GM21367 (cell line): ENCODE measurements around the gene SPINK4.

ENCODE experiments used
- ATAC-seq: cut with Tn5 transposase; IDR thresholded peaks from one replicate; pipeline ENCODE4 v1.9.1; 2021; ENCODE audit not compliant: unreplicated experiment

Gene SPINK4

DNA sequence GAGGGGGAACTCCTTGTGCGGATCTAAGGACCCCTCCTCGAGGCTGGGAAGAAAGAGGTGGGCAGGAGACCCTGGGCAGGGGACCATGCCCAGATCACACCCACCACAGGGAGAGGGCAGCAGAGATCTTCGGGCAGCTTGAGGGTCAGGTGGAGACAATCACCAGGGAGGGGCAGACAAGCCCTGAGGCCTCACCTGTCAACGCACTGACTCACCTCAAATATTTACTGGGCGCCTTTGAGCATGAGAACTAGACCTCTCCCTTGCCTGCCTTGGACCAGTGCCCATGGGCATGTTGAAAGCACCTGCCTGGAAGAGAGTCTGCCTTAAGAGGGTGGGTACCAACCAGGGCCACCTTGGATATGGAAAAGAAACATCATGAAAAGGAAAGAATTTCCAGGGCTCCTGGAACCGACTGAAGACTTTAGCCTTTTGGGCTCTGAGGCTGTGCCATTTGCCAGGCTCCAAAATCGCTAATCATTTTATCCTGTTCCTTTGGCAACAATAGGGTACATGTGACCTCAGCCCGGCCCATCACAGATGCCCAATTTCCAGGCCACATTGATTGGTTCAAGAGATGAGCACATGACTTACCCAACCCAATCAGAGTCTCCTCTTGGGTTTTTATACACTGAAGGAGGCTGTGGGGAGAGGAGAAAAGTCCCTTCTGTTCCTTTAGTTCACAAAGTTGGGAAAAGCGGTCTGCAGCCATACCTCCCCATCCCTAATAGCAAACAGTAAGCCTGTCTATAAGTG lies 10.4 kb upstream of the SPINK4 start:
- no peak for ATAC-seq

DNA sequence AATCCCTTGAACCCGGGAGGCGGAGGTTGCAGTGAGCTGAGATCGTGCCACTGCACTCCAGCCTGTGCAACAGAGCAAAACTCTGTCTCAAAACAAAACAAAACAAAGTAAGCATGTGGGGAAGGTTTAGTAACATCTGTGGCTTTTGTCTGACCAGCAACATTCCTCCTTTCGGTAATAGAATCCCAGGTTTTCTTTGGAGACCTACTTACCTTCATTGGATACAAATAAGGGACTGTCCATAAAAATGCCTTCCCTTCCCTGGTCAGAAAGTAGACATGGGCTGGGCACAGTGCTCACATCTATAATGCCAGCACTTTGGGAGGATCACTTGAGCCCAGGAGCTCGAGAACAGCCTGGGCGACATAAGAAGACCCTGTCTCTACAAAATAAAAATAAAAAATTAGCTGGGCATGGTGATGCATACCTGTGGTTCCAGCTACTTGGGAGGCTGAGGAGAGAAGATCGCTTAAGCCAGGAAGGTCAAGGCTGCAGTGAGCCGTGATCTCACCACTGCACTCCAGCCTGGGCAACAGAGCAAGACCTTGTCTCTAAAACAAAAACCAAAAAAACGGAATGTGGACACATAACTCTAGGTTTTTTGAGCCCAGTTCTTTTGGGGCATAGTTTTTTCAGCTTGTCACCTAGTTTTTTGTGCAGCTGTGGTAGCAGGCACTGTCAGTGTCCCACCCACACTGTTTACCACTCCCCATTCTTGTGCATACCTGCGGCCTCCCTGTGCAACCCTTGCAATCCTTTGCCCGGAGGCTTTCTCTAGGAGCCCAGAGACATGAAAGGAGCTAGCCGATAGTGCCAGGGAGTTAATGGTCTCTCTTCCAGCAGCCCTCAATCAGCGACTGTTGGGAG lies 9.0 kb upstream of the SPINK4 start:
- no peak for ATAC-seq

DNA sequence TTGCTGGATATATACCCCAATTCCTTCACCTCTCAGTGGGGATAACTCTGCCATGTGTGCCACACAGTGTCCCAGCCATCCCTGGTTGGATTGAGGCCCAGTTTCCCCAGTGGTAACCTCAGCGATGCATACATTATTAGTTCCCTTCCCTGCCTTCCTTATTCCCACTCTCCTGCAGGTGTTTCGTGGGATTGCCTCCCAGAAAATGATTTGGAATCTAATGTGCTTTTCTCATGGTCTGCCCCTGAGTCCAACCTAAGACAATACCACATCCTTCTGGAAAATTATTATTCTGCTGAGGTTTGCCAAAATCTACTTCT lies 8.4 kb upstream of the SPINK4 start:
- no peak for ATAC-seq

DNA sequence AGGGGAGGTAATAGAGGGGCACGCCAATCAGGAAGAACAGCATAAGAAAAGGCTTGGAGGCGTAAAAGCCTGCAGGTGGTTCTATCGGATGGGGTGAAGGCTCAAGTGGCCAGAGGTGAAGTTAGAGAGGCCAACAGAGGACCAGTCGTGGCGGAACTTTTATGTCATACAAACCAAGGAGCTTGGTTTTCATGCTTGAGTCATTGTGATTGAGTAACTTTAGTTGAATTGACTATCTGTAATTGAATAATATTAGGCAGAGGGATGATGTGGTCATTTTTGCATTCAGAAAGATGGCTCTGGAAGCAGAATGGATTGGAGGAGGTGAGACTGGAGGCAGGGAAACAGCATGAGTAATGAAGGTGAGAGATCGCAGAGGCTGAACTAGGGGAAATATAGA lies 7.2 kb upstream of the SPINK4 start:
- ATAC-seq = no peak

DNA sequence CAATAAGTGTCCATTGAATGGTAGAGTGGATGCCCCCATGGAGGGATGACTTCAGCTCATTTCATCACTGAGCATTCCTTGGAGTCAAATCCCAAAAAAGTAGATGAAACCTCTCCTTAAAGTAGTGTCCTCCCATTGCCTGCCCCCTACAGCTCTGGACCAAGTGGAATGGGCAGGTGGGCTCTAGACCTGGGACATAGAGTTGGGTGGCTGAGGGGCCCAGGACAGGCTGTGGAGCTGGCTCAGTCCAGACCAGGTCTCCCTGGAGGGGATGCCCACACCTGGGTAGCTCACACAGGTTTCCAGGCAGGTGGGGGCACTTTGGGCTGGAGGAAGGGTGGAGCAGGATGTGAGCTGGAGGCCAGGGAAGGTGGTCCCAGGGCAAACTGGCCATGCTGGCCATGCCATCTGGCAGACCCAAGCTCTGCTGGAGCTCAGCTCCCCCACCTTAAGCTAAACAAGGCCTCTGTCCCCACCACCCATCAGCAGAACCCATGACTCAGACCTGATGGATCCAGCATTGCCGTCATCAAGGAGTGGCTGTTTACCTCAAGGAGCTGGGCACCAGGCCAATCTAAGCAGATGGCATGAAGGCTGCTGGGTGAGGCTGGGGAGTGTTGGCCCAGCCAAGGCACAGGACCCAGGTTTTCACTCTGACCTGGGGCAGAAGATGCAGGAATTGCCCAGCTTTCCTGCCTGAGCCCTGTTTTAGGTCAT lies 6.2 kb upstream of the SPINK4 start:
- ATAC-seq = no peak

DNA sequence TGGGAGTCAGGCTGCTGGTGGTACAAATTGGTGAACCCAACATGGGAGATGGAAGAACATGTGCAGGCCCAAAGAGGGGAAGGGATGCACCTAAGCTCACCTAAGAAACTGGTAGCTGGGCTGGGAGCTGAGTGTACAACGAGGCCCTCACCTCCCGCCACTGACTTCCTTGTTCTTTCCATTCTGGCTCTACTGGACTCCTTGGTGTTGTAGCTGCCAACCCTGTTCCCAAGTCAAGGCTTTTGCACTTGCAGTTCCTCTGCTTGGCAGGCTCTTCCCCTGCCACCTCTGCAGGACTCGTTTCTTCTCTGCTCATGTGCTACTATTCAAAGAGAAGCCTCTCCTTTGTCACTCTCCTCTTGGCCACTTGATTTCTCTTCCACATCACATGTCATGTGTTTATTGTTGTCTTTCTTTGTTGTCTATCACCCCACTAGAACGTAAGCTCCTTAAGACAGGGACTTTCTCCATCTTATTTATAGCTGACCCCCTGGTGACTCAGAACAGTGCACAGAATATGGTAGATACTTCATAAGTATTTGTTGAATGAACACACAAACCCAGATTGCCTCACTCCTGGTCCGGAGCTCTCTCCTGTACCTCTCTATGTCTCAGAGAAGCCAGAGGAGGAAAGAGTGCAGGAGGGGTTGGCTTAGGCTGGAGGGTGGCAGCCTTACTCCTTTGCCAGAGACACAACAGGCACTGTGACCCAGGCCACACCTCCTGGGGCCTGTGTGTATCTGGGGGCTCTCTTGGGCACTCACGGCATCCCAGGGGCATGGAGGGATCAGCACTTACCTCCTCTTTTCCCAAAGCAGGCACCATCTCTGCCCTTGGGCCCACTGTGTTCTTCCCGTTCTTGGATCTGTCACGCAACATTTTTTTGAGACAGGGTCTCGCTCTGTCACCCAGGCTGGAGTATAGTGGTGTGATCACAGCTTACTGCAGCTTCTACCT lies 5.2 kb upstream of the SPINK4 start:
- no peak for ATAC-seq

DNA sequence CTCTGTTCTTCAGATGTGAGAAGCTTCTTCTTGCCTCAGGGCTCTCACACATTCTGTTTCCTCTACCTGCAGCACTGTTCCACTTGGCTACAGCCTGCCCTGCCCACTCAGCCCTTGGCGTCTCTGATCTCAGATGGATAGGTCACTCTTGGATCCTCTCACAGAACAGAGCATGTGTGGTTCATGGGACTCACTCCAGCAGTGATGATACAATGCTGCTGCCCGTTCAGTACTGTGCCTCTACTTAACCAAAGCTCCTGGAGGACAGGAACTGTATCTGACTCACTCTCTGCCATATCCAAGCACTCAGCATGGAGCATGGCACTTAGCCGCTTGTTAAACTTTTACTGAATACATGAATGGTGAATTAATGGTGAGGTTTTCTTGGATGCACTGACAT lies 3.4 kb upstream of the SPINK4 start:
- no peak for ATAC-seq

DNA sequence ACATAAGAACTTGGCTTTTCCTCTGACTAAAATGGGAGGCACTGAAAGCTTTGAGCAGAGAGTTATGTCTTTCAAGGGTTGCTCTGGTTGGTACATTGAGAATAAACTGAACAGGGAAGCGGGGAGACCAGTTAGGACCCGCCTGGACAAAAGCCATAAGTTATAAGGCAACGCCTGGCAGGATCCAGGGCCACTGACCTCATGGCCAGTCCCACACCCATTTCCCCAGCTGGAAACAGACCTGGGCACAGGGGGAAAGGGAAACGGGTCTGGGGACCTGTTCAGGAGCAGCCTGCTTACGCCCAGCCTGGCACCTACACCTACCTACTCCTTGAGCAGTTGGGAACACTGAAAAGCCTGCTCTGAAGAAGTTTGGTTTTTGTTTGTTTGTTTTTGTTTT lies 1.3 kb downstream of the SPINK4 start:
- no peak for ATAC-seq

DNA sequence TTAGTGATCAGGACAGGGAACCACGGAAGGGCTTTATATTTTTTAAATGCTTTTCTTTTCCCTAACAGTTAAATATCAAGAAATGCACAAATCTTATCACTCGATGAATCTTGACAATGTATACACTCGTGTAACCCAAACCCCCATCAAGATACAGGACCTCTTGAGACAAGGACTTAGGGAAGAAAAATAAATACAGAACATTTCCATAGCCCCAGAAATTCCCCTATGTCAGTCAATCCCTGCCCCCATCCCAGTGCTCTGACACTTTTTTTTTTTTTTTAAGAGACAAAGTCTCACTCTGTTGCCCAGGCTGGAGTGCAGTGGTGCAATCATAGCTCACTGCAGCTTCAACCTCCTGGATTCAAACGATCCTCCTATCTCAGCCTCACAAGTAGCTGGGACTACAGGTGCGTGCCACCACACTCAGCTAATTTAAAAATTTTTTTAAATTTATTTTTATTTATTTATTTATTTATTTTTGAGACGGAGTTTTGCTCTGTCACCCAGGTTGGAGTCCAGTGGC lies 2.7 kb downstream of the SPINK4 start:
- no peak for ATAC-seq

DNA sequence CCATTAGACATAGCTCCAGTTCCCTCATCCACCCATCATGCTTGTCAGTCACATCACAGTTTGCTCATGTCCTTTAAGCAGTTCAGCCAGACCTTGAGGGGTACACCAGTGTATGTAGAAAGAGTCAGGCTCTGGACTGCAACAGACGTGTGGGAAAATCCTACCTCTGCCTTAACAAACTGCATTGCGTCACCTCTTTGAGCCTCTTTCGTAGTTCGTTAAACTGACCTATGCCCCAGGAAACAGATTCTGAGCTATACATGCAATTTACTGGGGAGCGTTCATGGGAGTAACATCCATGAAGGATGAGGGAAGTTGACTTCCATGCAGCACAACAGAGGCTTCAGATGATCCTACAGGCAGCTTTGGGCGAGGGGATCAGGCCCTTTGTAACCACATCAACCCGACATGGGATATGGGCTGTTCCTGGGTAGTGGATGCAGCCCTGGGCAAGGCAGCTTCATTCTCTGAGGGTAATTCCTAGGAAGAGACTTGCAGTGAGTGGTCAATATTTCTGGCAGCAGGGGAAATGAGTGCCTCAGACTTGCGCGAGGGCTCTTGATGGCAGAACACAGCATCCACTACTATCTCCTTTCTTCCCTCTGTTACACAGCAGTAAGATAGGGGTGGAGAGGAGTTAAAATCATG lies 4.3 kb downstream of the SPINK4 start:
- ATAC-seq = no peak

DNA sequence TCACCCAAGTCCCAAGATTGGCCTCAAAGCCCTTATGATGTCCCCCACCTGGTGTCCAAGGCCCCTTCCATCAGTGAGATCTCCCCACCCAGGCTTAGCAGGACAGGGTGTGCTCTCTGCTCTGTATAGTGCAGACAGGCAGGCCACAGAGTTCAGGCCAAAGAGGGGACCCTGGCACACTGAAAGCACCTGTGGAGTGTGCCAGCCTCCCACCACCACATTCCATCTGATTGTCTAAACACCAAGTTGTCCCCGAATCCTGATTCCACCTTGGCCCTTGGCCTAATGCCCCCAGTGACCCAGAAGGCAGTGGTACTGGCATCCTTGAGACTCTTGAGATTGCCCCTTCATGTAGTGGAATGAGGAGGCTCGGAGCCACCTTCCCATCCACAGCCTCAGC lies 5.4 kb downstream of the SPINK4 start:
- ATAC-seq = no peak

DNA sequence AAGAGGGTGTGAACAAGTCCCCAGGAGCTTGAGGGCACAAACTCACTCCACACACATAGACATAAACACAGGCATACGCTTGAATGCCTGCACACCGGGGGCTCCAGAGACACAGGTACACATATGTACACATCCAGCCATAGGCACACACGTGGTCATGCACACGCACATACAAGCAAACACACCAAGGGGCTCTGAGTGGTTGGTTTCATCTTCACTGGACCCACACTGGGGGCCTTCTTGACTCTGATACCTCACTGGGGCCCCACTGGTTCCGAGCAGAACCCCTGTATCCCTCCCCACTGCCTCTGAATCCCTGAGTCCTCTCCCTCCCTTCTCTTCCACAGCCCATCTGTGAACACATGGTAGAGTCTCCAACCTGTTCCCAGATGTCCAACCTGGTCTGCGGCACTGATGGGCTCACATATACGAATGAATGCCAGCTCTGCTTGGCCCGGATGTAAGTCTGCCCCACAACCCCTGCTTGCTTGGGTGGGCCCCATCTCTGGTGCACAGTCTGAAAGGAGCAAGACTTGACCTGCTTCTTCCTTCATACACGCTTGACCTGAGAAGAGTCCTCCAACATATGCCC lies 6.4 kb downstream of the SPINK4 start:
- no peak for ATAC-seq

DNA sequence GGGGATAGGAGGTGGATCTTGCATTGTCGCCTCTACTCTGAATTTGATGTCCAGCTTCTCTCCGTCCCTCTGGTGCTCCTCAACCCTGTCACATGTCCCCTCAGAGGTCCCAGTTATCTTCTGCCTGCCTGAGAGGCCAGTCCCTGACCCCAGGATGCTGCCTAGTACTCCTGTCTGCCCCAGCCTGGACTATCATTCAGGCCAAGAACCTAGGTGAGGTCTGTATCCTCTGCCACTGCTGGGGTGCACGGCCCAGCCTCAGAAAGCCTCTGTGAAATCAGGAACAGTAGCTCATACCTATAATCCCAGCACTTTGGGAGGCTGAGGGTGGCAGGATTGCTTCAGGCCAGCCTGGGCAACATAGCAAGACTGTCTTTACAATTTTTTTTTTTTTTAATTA lies 8.6 kb downstream of the SPINK4 start:
- ATAC-seq = no peak

DNA sequence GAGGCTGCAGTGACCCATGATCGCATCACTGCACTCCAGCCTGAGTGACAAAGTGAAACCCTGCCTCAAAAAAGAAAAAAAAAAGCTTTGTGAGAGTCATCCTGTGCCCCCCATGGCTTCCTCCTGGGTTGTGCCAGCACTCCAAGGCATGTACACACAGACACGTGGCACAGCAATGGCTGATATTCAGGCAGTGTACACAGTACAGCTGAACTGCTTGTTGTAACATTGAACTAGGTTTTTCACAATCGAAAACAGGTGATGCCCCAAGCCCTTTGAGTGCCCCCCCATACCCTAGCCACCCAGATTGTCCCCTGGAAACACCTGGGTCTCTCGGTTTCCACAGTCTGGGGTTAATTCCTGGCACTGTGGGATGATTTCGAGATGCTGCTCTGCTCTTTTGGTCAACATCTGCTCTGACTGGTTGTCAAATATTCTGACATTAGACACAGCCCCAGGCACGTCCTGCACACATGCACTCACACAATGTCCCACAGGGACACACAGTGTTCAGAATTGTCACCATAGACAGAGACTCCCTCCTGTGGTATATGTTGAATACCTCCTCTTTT lies 9.2 kb downstream of the SPINK4 start:
- no peak for ATAC-seq

DNA sequence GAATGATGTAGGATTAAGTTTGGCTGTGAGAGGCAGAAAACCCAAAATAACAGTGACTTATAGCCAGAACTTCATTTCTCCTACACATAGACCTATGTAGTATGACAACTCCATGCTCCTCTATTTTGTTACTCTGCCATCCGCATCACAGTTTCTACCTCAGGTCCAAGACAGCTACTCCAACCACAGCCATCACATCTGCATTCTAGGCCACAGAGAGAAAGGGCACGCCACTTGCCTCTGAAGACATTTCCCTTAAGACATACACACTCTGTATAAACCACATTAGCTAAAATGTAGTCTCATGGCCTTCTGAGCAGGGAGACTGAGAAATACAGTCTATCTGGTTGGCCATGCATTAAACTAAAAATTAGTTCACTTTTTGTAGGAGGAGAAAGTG lies 10.0 kb downstream of the SPINK4 start:
- no peak for ATAC-seq

DNA sequence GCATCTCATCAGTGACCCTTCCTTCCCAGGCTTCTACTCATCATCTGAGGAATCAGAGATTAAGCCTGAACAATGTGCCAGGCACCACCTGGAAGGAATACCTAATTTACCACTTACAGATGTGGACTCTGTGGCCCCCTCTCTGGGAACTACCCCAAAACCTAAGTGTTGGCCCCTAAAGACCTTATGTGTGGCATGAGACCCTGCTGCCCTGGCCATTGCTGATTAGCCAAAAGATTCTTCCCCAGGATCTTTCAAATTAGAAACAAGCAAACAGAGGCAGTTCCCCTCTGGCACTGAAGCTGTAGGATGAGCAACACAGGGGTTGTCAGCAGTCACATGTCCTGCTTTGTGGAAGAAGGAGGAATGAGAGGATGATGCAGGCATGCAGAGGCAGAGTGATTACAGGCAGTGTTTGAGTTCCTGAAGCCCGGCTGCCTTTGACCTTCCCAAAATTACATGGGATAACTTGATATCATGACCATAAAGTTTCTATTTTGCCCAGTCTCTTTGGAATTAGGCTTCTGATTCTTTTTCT lies 10.6 kb downstream of the SPINK4 start:
- no peak for ATAC-seq

DNA sequence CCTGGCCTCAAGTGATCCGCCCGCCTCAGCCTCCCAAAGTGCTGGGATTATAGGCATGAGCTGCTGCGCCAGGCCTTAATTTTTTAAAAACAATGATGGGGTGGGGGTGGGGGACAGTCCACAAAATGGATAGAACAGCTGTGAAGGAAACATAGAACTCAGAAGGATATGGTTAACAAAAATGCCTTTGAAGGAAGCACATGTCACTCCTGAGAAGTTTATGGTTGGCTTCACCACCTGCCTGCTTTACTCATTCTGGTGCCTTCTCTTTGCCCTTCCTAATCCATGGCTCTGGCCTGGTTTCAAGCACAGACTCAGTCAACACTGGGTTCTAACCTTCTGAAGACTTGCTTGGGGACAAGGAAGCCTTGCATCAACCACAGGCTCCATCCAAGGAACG lies 14.2 kb downstream of the SPINK4 start:
- ATAC-seq = no peak

DNA sequence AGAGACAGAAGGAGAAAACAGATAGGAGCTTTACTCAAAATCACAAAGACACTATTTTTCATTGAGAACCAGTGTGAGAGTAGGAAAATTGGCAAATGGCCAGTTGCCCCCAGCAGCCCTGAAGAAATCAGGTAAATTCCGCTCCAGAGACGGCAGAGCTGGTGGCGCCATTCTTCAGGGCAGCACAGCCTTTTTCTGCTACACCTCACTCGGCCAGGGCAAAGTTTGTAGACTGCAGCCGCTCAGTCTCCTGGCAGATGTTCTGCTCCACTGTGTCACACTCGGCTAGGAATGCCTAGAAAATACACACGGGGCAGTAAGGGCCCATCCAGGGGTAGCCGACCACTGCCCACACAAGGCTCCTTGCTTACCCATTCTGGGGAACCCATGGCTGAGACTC lies 15.0 kb downstream of the SPINK4 start:
- no peak for ATAC-seq

DNA sequence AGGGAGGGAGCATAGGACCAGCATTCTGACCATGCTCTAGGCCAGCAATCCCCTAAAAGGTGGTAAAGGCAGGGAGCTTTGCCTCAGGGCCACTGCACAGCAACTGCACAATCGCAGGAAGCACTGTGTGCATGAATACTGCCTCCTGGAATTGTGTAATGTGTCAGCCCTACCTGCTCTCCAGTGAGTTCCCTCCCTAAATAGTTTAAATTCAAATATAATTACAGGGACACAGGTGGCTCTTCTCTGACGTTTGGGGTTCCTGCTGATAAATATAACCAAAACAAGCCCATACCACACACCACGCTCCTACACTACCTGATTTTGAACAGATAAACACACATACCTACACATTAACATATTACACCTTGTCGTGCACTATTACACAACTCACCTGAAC lies 15.5 kb downstream of the SPINK4 start:
- ATAC-seq = no peak
